ENCODE measurements around the gene TRAPPC2.

DNA sequence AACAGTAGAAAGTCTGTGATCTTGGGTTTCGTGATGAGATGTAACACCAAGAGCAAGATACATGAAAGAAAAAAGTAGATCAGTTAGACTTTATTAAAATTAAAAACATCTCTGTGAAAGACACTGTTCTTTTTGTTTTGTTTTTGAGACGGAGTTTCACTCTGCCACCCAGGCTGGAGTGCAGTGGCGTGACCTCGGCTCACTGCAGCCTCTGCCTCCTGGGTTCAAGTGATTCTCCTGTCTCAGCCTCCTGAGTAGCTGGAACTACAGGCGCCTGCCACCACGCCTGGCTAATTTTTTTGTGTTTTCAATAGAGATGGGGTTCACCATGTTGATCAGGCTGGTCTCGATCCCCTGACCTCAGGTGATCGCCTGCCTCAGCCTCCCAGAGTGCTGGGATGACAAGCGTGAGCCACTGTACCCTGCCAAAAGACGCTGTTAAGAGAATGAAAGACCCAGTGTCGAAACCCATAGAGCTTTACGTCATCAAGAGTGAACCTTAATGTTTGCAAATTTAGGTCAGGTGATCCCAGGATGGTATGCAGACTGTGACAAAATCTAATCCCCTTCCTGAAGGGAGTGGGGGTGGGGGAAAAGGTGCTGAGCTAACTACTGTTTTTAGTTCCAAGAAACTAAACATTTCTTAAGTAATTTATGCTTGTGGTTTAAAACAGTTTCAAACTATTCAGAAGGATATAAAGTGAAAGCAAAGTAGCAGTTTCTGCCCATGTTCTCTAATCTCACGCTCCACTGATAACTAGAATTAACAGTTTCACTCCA, 8.2 kb upstream of the TRAPPC2 start:
- TF ChIP-seq, protein P1, sequence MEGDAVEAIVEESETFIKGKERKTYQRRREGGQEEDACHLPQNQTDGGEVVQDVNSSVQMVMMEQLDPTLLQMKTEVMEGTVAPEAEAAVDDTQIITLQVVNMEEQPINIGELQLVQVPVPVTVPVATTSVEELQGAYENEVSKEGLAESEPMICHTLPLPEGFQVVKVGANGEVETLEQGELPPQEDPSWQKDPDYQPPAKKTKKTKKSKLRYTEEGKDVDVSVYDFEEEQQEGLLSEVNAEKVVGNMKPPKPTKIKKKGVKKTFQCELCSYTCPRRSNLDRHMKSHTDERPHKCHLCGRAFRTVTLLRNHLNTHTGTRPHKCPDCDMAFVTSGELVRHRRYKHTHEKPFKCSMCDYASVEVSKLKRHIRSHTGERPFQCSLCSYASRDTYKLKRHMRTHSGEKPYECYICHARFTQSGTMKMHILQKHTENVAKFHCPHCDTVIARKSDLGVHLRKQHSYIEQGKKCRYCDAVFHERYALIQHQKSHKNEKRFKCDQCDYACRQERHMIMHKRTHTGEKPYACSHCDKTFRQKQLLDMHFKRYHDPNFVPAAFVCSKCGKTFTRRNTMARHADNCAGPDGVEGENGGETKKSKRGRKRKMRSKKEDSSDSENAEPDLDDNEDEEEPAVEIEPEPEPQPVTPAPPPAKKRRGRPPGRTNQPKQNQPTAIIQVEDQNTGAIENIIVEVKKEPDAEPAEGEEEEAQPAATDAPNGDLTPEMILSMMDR (conservative IDR thresholded peaks at IDR 0.05; ENCODE audit: low read length) = no peak
- no peak for TF ChIP-seq EZH2phosphoT487 (IDR thresholded peaks at IDR 0.05; ENCODE audit: borderline replicate concordance)
